PC-9 (cell line): Measurements from ENCODE around the gene MACROH2A1. TPM values are rescaled to one million over a fixed set of nuclear protein-coding genes. Genes with fewer than 3 reads are reported as not detected.

Experiments used
- BruUV-seq: library from RNA; stranded (reverse); fragments of 400-500 nt; replicated peaks from 2 replicates; lab custom pipeline; 2021; lab: Mats Ljungman, UMichigan
- CTCF ChIA-PET: fragments of 300-600 bp; sonication (Branson Sonifier 250); formaldehyde crosslinking; loops from one replicate; lab custom pipeline; 2022; ENCODE audit warnings: antibody characterized with exemption; lab: Charles Lee
- POLR2A ChIA-PET: fragments of 300-600 bp; sonication (Branson Sonifier 250); formaldehyde crosslinking; loops from one replicate; lab custom pipeline; 2022; ENCODE audit warnings: antibody characterized with exemption; ENCODE audit not compliant: unreplicated experiment; lab: Charles Lee
- DNase-seq, 2 experiments: peaks; one replicate each; pipeline versions ENCODE4 v3.0.0 to v3.0.0-alpha.2; 2015 to 2022; ENCODE audit warnings: mixed read lengths in 1 of 2
- H2AFZ ChIP-seq: fragments of 200-600 bp; sonication (generic); 2 replicates; pipeline ENCODE4 v1.8.1; 2017; ENCODE audit warnings: antibody characterized with exemption
- H3F3A ChIP-seq: fragments of 200-600 bp; sonication (generic); 2 replicates; pipeline ENCODE4 v1.8.1; 2017; ENCODE audit warnings: antibody characterized with exemption, mild to moderate bottlenecking, low read depth; ENCODE audit not compliant: insufficient read depth
- H3K27ac ChIP-seq: fragments of 200-600 bp; sonication (generic); 2 replicates; pipeline ENCODE4 v1.6.1; 2016; ENCODE audit warnings: mixed run types
- H3K27me3 ChIP-seq: fragments of 200-600 bp; sonication (generic); 2 replicates; pipeline ENCODE4 v1.6.1; 2016; ENCODE audit warnings: low read depth, mixed run types; ENCODE audit not compliant: insufficient read depth
- H3K36me3 ChIP-seq: fragments of 200-600 bp; sonication (generic); 2 replicates; pipeline ENCODE4 v1.6.1; 2016; ENCODE audit warnings: low read depth, mixed run types
- H3K4me1 ChIP-seq: fragments of 200-600 bp; sonication (generic); replicated peaks from 2 replicates; pipeline ENCODE4 v1.6.1; 2016; ENCODE audit warnings: mixed run types; ENCODE audit not compliant: insufficient read depth
- H3K4me2 ChIP-seq: fragments of 200-600 bp; sonication (generic); 2 replicates; pipeline ENCODE4 v1.6.1; 2017; ENCODE audit warnings: mixed run types
- H3K4me3 ChIP-seq: fragments of 200-600 bp; sonication (generic); 2 replicates; pipeline ENCODE4 v1.6.1; 2016; ENCODE audit warnings: mixed run types
- H3K79me2 ChIP-seq: fragments of 200-600 bp; sonication (generic); 2 replicates; pipeline ENCODE4 v1.6.1; 2017; ENCODE audit warnings: low read depth, mixed run types
- H3K9me2 ChIP-seq: fragments of 200-600 bp; sonication (generic); 2 replicates; pipeline ENCODE4 v1.8.1; 2017; ENCODE audit warnings: mild to moderate bottlenecking; ENCODE audit not compliant: insufficient read depth
- H3K9me3 ChIP-seq: fragments of 200-600 bp; sonication (generic); 2 replicates; pipeline ENCODE4 v1.8.1; 2016; ENCODE audit warnings: low read depth; ENCODE audit not compliant: insufficient read depth
- H4K20me1 ChIP-seq: fragments of 200-600 bp; sonication (generic); 2 replicates; pipeline ENCODE4 v1.8.1; 2017; ENCODE audit not compliant: insufficient read depth
- EZH2 ChIP-seq: fragments of 200-600 bp; sonication (generic); IDR thresholded peaks from 2 replicates; pipeline ENCODE4 v1.8.0; 2017; ENCODE audit warnings: antibody characterized with exemption, low read depth
- intact Hi-C: fragments of 100-400 bp; cut with micrococcal nuclease; formaldehyde crosslinking; loops from one replicate; pipeline ENCODE4 v1.10.0; 2022; ENCODE audit not compliant: unreplicated experiment
- total RNA-seq: library from RNA; stranded (reverse); gene quantifications from 2 replicates; pipeline ENCODE4 v1.2.3, GENCODE V29; 2021
- TF ChIP-seq, protein P1 (sequence below): fragments of 200-600 bp; sonication (generic); conservative IDR thresholded peaks from 2 replicates; pipeline ENCODE4 v1.6.1; 2017; ENCODE audit warnings: mixed run types, antibody characterized with exemption, mild to moderate bottlenecking, moderate library complexity

Gene MACROH2A1
- total RNA-seq, 1 experiment from 2014 or later, result 223 TPM

DNA sequence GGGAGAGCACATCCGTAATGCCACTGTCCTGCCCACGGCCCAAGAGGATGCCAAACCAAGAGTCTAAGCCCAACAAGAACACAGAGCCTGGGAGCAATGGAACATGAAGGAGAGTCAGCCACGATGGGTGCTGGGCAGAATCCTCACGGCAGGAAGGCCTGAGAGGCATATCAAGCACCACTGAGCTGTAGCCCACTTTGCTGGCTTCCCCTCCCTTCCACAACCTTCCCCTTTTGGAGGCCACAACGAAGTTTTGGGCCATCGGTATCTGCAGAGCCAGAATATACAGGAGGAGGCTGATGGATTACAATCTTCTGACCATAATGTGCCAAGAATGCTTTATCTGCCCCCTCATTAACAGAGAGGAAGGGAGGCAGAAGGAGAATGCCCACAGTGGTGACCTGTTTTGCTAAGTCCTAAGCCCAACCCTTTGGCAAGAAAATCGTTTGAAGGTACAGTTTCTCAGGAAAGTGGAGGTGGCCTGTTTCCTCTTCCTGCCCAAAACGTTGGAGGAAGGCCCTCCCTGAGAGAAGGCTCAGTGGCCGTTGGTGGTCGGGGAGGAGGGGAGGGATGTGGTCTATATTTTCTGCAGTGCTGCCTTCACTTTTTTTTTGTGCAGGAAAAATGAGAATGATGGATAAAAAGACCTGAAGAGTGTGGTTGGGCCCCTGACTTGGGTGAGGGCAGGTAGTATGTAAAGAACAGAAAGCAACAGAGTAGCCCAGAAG is 26.2 kb downstream of the MACROH2A1 start:
- no peak overlapping the region for H3K27ac ChIP-seq

DNA sequence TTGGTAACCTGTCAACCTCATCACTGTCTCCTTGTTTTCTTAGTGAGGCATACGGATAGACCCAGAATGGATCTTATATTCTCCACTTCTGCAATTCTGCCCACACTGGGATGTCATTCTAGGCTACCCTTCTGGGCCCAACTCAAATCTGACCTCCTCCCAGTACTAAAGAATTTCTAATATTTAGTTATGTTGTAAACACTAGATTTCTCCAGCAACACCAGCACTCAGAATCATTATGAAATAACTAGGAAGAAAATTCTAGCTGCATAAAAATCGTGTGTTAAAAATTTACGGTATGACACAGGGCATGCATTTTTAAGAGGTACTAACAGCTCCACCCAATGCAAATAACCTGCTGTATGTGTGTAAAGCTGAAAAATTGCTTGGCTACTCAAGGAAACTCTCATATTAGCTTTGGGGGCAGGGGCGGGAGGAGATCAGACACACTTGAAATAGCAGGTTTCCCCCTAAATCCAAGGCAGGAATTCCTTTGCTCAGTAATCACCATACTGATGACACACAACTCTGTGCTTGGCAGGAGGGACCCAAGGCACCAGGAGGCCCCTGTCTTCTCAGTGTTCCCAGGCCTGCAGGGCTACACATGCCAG is 27.3 kb downstream of the MACROH2A1 start:
- no TSS peak for BruUV-seq
- H3K27me3 ChIP-seq, result no peaks in the 10 kb centered on the region
- no peak overlapping the region for H3K4me2 ChIP-seq
- CTCF ChIA-PET, result no interaction called here
- H3K27ac ChIP-seq, result no peak overlapping the region
- no peaks in the 10 kb centered on the region for H3F3A ChIP-seq
- no peaks in the 10 kb centered on the region for H3K9me3 ChIP-seq
- H3K9me2 ChIP-seq, result no peaks in the 10 kb centered on the region
- H3K36me3 ChIP-seq, result peaks cover 22% of the 10 kb centered on the region
- no peak overlapping the region for H2AFZ ChIP-seq
- H4K20me1 ChIP-seq, result peaks cover 53% of the 10 kb centered on the region
- DNase-seq, result no peak
- H3K79me2 ChIP-seq, result peaks cover 23% of the 10 kb centered on the region; the same call in 1 of the 2 replicates
- no peaks in the 10 kb centered on the region for H3K4me1 ChIP-seq
- POLR2A ChIA-PET, result no interaction called here
- TF ChIP-seq EZH2, result no peak
- TF ChIP-seq, protein P1, sequence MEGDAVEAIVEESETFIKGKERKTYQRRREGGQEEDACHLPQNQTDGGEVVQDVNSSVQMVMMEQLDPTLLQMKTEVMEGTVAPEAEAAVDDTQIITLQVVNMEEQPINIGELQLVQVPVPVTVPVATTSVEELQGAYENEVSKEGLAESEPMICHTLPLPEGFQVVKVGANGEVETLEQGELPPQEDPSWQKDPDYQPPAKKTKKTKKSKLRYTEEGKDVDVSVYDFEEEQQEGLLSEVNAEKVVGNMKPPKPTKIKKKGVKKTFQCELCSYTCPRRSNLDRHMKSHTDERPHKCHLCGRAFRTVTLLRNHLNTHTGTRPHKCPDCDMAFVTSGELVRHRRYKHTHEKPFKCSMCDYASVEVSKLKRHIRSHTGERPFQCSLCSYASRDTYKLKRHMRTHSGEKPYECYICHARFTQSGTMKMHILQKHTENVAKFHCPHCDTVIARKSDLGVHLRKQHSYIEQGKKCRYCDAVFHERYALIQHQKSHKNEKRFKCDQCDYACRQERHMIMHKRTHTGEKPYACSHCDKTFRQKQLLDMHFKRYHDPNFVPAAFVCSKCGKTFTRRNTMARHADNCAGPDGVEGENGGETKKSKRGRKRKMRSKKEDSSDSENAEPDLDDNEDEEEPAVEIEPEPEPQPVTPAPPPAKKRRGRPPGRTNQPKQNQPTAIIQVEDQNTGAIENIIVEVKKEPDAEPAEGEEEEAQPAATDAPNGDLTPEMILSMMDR, result no peak
- no peak overlapping the region for H3K4me3 ChIP-seq
- intact Hi-C loops, result no loop called here

More for the DNA sequence above, 26.2 kb downstream of the MACROH2A1 start:
- Histone ChIP-seq H3F3A (no peaks in the 10 kb centered on the region), H4K20me1 (peaks cover 58% of the 10 kb centered on the region), H3K4me2 (no peak overlapping the region), H3K79me2 (peaks cover 23% of the 10 kb centered on the region; the same call in 1 of the 2 replicates), H3K9me2 (no peaks in the 10 kb centered on the region), H3K4me1 (no peaks in the 10 kb centered on the region), H3K27me3 (no peaks in the 10 kb centered on the region), H2AFZ (no peak overlapping the region), H3K4me3 (no peak overlapping the region), H3K9me3 (no peaks in the 10 kb centered on the region), H3K36me3 (peaks cover 11% of the 10 kb centered on the region; the same call in 1 of the 2 replicates)
- DNase-seq, result no peak
- TF ChIP-seq, protein P1, result no peak
- TF ChIP-seq EZH2, result no peak
- POLR2A ChIA-PET, result no interaction called here
- CTCF ChIA-PET, result interaction anchor here (0.9 kb wide), 1 partner anchor 53 kb away, joined by 3 read pairs; no protein-coding TSS in a partner anchor
- intact Hi-C loops, result no loop called here
- BruUV-seq, result no TSS peak

DNA sequence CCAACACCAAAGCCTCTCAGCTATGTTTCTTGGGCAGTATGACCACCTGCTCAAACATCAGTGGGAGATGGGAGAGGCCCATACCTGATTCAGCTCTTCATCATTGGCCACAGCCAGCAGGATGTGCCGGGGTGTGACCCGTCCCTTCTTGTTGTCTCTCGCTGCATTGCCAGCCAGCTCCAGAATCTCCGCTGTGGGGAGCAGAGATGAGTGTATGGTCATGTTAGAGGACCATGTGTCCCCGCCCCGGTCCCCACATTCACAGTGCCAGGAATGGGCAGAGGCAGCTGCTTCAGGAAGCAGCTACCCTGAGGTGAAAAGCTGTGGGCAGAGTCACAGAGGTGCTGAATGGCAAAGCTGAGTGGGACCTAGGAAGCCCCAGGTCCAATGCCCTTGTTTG is 29.1 kb downstream of the MACROH2A1 start:
- Histone ChIP-seq H3K9me3 (no peaks in the 10 kb centered on the region), H3K9me2 (no peaks in the 10 kb centered on the region), H3K4me3 (no peak overlapping the region), H4K20me1 (peaks cover 49% of the 10 kb centered on the region), H3K36me3 (peaks cover 23% of the 10 kb centered on the region), H3K4me1 (no peaks in the 10 kb centered on the region), H3K79me2 (0 out of 2 replicates have a peak, but pooled peaks cover 18% of the 10 kb centered on the region), H3K4me2 (no peak overlapping the region), H3K27me3 (no peaks in the 10 kb centered on the region), H2AFZ (no peak overlapping the region), H3F3A (no peaks in the 10 kb centered on the region), H3K27ac (no peak overlapping the region)
- CTCF ChIA-PET, result no interaction called here
- POLR2A ChIA-PET, result no interaction called here
- BruUV-seq, result no TSS peak
- intact Hi-C loops, result no loop called here
- TF ChIP-seq, protein P1, result no peak
- TF ChIP-seq EZH2, result no peak
- no peak for DNase-seq
